KG1 (cell line): ENCODE data around the gene GUCY1A2.
"Not testable (repeated sequence)": the region's sequence is repeated elsewhere in the genome, so short reads cannot be mapped to it uniquely, and the experiment has no call there.

ENCODE experiments used
- DNase-seq: peaks from one replicate; lab custom pipeline; 2025; lab: John Stamatoyannopoulos, UW

Gene GUCY1A2

GRCh38 chr11:106840146-106840545 is 178.1 kb downstream of the GUCY1A2 start:
- no peak for DNase-seq

- DNase-seq = no peak
Measured at GRCh38 chr11:106834567-106834966, 183.7 kb downstream of the GUCY1A2 start.

GRCh38 chr11:106828976-106829375 is 189.3 kb downstream of the GUCY1A2 start:
- no peak for DNase-seq

GRCh38 chr11:106828576-106828975 is 189.7 kb downstream of the GUCY1A2 start:
- DNase-seq = no peak

GRCh38 chr11:106827687-106828086 is 190.6 kb downstream of the GUCY1A2 start:
- no peak for DNase-seq

DNA sequence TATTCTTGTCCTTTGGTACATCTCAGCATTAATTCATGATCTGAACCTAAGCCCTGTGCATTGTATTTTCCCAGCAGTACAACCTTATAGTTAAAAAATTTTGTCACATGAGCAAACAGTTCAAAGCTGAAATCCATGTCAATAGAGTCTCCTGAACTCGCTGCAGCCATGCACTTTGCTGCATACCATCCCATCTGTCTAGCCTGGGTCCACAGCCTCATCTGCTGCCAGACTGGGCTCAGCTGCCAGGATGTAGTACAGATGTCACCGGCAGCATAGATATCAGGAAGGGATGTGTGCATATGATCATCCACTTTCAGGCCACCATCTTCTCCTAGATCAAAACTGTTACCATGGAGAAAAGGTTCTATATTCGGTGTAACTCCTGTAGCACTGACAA is 191.7 kb downstream of the GUCY1A2 start:
- DNase-seq = not testable (repeated sequence)

- no peak for DNase-seq
Measured at GRCh38 chr11:106821826-106822225, 196.4 kb downstream of the GUCY1A2 start.

GRCh38 chr11:106821291-106821690 is 197.0 kb downstream of the GUCY1A2 start:
- DNase-seq = no peak

- no peak for DNase-seq
Measured at GRCh38 chr11:106818443-106818842, 199.8 kb downstream of the GUCY1A2 start.

- DNase-seq = no peak
Measured at GRCh38 chr11:106815209-106815608, 203.1 kb downstream of the GUCY1A2 start.

GRCh38 chr11:106813806-106814205 is 204.5 kb downstream of the GUCY1A2 start:
- no peak for DNase-seq

DNA sequence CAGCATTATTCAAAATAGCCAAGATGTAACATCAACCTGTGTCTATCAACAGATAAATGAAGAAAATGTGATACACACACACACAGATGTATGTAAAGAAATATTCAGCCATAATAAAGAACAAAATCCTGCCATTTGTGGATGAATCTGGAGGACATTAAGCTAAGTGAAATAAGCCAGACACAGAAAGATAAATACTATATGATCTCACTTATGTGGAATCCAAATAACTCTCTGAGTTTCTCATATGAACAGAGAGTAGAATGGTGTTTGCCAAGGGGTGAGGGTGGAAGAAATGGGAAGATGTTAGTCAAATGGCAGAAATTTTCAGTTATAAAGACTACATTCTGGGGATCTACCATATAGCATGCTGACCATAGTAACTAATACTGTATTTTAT is 224.2 kb downstream of the GUCY1A2 start:
- no peak for DNase-seq

DNA sequence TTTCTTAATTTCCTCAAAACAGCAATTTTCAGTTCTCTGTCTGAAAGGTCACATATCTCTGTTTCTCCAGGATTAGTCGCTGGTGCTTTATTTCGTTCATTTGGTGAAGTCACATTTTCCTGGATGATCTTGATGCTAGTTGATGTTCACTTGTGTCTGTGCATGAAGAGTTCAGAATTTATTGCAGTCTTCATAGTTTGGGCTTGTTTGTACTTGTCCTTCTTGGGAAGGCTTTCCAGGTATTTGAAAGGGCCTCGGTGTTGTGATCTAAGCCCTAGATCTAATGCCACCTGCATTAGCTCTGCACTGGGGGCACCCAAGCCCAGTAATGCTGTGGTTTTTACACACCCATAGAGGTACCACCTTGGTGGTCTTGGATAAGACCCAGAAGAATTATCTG is 228.9 kb downstream of the GUCY1A2 start:
- DNase-seq = no peak

- no peak for DNase-seq
Measured at GRCh38 chr11:106787454-106787853, 230.8 kb downstream of the GUCY1A2 start.

- no peak for DNase-seq
Measured at GRCh38 chr11:106785913-106786650, 232.2 kb downstream of the GUCY1A2 start.

- DNase-seq = not testable (repeated sequence)
Measured at GRCh38 chr11:106777302-106777701, 241.0 kb downstream of the GUCY1A2 start.

GRCh38 chr11:106770489-106771085 is 247.7 kb downstream of the GUCY1A2 start:
- DNase-seq = no peak

GRCh38 chr11:106765469-106766258 is 252.6 kb downstream of the GUCY1A2 start:
- DNase-seq = no peak

DNA sequence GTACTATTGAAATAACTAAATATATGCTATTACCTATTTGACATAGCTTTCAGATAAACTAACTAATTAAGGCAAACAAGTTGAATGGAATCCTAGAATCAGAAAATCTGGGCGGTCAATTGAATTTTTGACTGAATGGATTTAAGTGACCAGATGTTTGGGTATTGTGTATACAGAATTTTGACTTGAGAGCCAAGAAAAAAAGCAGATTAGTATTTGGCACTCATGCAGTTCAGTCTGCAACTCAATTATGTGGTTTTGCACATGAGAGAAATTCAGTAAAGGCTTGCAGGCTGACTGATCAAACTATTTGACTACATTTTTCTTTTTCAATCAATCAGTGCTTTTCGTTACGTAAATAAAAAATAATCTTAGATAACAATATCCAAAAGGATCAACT is 254.8 kb downstream of the GUCY1A2 start:
- DNase-seq = no peak

- DNase-seq = no peak
Measured at GRCh38 chr11:106761745-106762144, 256.5 kb downstream of the GUCY1A2 start.

DNA sequence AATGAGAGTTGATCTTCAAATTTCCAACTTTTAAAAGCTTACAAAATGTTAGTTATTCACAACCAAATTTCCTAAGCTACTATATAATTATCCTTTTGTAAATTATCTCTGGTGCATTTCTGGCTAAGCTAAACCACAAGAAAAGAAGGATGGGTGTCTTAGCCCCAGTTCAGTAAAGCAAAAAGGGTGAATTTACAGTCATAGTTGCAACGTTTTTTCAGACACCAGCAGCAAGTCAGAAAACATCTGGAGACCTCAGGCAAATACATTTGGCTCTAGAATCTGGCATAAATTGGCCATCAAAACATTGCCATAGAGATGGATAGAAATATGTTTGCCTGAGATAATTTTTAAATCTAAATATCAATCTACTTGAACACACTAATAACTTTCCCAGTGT is 257.0 kb downstream of the GUCY1A2 start:
- DNase-seq = no peak

- no peak for DNase-seq
Measured at GRCh38 chr11:106748059-106748458, 270.2 kb downstream of the GUCY1A2 start.

GRCh38 chr11:106745941-106746340 is 272.3 kb downstream of the GUCY1A2 start:
- DNase-seq = no peak
